ENCODE results near the gene RGS11.

The RGS11 gene

GRCh38 chr16:228852-229730 lies 46.7 kb downstream of the RGS11 start, which contains the start of gene LUC7L:
Gene LUC7L (minus strand): TSS chr16:229449. CDS start chr16:229339, 110 bp downstream.
- peaks cover 29% of the 10 kb centered on the region for H3K4me1 ChIP-seq (ENCODE audit: control insufficient read depth, low read length)
- no peaks in the 10 kb centered on the region for H3K9me3 ChIP-seq (ENCODE audit: control insufficient read depth, insufficient read depth, low read length)
- peaks cover 6% of the 10 kb centered on the region for H3F3A ChIP-seq (ENCODE audit: control insufficient read depth, insufficient read depth)
- TF ChIP-seq EZH2phosphoT487 (IDR thresholded peaks at IDR 0.05; ENCODE audit: borderline replicate concordance, low read length) (no peak), CTCF (IDR thresholded peaks at IDR 0.05; ENCODE audit: low read depth, low read length, poor library complexity, severe bottlenecking) (no peak)
- H3K79me2 ChIP-seq (ENCODE audit: control insufficient read depth, low read length) = peaks cover 47% of the 10 kb centered on the region
- H3K27me3 ChIP-seq (ENCODE audit: control insufficient read depth, low read length) = no peaks in the 10 kb centered on the region
- no peaks in the 10 kb centered on the region for H3K9me2 ChIP-seq (replicated peaks; ENCODE audit: control insufficient read depth, low read length)
- H3K27ac ChIP-seq (ENCODE audit: low read depth, low read length) = peak within 1 kb of the TSS; percentile 49
- H3K36me3 ChIP-seq (ENCODE audit: control insufficient read depth, low read length) = peaks cover 41% of the 10 kb centered on the region
- peak within 1 kb of the TSS; percentile 94 for H3K4me3 ChIP-seq (ENCODE audit: low read length)
- H4K20me1 ChIP-seq (ENCODE audit: control insufficient read depth, insufficient read depth, low read depth, low read length) = peaks cover 23% of the 10 kb centered on the region
- H3K4me2 ChIP-seq (ENCODE audit: low read length) = peak within 1 kb of the TSS; percentile 70

- no peak for TF ChIP-seq EZH2phosphoT487 (IDR thresholded peaks at IDR 0.05; ENCODE audit: borderline replicate concordance, low read length)
- no peak for TF ChIP-seq CTCF (IDR thresholded peaks at IDR 0.05; ENCODE audit: low read depth, low read length, poor library complexity, severe bottlenecking)
- Histone ChIP-seq H3K79me2 (ENCODE audit: control insufficient read depth, low read length) (peaks cover 55% of the 10 kb centered on the region), H3K27me3 (ENCODE audit: control insufficient read depth, low read length) (no peaks in the 10 kb centered on the region), H3K36me3 (ENCODE audit: control insufficient read depth, low read length) (peaks cover 49% of the 10 kb centered on the region), H4K20me1 (ENCODE audit: control insufficient read depth, insufficient read depth, low read depth, low read length) (peaks cover 23% of the 10 kb centered on the region), H3K4me3 (ENCODE audit: low read length) (peak overlapping the region; percentile 94), H3K4me2 (ENCODE audit: low read length) (peak overlapping the region; percentile 70), H3K4me1 (ENCODE audit: control insufficient read depth, low read length) (peaks cover 22% of the 10 kb centered on the region), H3K27ac (ENCODE audit: low read depth, low read length) (peak overlapping the region; percentile 49), H3K9me2 (replicated peaks; ENCODE audit: control insufficient read depth, low read length) (no peaks in the 10 kb centered on the region), H3F3A (ENCODE audit: control insufficient read depth, insufficient read depth) (peaks cover 6% of the 10 kb centered on the region), H3K9me3 (ENCODE audit: control insufficient read depth, insufficient read depth, low read length) (no peaks in the 10 kb centered on the region)
Observed at GRCh38 chr16:228151-228851, 47.4 kb downstream of the RGS11 start.

- H3K4me3 ChIP-seq (ENCODE audit: low read length) = no peak overlapping the region
- no peaks in the 10 kb centered on the region for H4K20me1 ChIP-seq (ENCODE audit: control insufficient read depth, insufficient read depth, low read depth, low read length)
- TF ChIP-seq CTCF (IDR thresholded peaks at IDR 0.05; ENCODE audit: low read depth, low read length, poor library complexity, severe bottlenecking) (no peak), EZH2phosphoT487 (IDR thresholded peaks at IDR 0.05; ENCODE audit: borderline replicate concordance, low read length) (no peak)
- no peaks in the 10 kb centered on the region; the same call in 1 of the 2 replicates for H3F3A ChIP-seq (ENCODE audit: control insufficient read depth, insufficient read depth)
- H3K9me3 ChIP-seq (ENCODE audit: control insufficient read depth, insufficient read depth, low read length) = no peaks in the 10 kb centered on the region
- H3K27me3 ChIP-seq (ENCODE audit: control insufficient read depth, low read length) = no peaks in the 10 kb centered on the region
- H3K9me2 ChIP-seq (replicated peaks; ENCODE audit: control insufficient read depth, low read length) = no peaks in the 10 kb centered on the region
- no peaks in the 10 kb centered on the region for H3K4me1 ChIP-seq (ENCODE audit: control insufficient read depth, low read length)
- no peak overlapping the region for H3K27ac ChIP-seq (ENCODE audit: low read depth, low read length)
- H3K4me2 ChIP-seq (ENCODE audit: low read length) = no peak overlapping the region
- peaks cover 83% of the 10 kb centered on the region for H3K79me2 ChIP-seq (ENCODE audit: control insufficient read depth, low read length)
- H3K36me3 ChIP-seq (ENCODE audit: control insufficient read depth, low read length) = peaks cover 78% of the 10 kb centered on the region
Observed at GRCh38 chr16:220021-220420, 55.7 kb downstream of the RGS11 start.

All from DOHH2 (cell line).